Measurements from ENCODE around the gene MTA3.

Gene MTA3

GRCh38 chr2:42659609-42660008 lies 91.2 kb downstream of the MTA3 start:
- DNase-seq: no peak
- no peaks in the 10 kb centered on the region for H3K4me1 ChIP-seq
- intact Hi-C loops (cut with DNase I; ENCODE audit: low total_unique reads): loop anchor here (5.0 kb wide), 1 partner anchor 147 kb away; no protein-coding TSS in a partner anchor
- no peaks in the 10 kb centered on the region for H3K9me3 ChIP-seq
- H3K27me3 ChIP-seq: no peaks in the 10 kb centered on the region
- no peak for TF ChIP-seq CTCF (IDR thresholded peaks at IDR 0.05)
- H3K4me3 ChIP-seq: no peak overlapping the region
- H3K36me3 ChIP-seq: peaks cover 0 to 17% (median 14%) of the 10 kb centered on the region in 3 donors
- H3K27ac ChIP-seq: no peak overlapping the region

GRCh38 chr2:42663106-42663780 lies 94.8 kb downstream of the MTA3 start:
- Histone ChIP-seq H3K4me3 (no peak overlapping the region), H3K36me3 (peaks cover 0 to 16% (median 0%) of the 10 kb centered on the region in 3 donors), H3K27ac (no peak overlapping the region), H3K9me3 (no peaks in the 10 kb centered on the region), H3K4me1 (no peaks in the 10 kb centered on the region), H3K27me3 (no peaks in the 10 kb centered on the region)
- peak; percentile 54 to 69 for DNase-seq
- TF ChIP-seq CTCF (IDR thresholded peaks at IDR 0.05): peak; percentile 91 to 94
- intact Hi-C loops (cut with DNase I; ENCODE audit: low total_unique reads): loop anchor here (5.0 kb wide), 1 partner anchor 151 kb away; no protein-coding TSS in a partner anchor

GRCh38 chr2:42663828-42664227 lies 95.4 kb downstream of the MTA3 start:
- intact Hi-C loops (cut with DNase I; ENCODE audit: low total_unique reads): loop anchor here (5.0 kb wide), 1 partner anchor 152 kb away; no protein-coding TSS in a partner anchor
- no peak for TF ChIP-seq CTCF (IDR thresholded peaks at IDR 0.05)
- Histone ChIP-seq H3K4me1 (no peaks in the 10 kb centered on the region), H3K27me3 (no peaks in the 10 kb centered on the region), H3K4me3 (no peak overlapping the region), H3K36me3 (peaks cover 0 to 16% (median 0%) of the 10 kb centered on the region in 3 donors), H3K27ac (no peak overlapping the region), H3K9me3 (no peaks in the 10 kb centered on the region)
- DNase-seq: no peak

GRCh38 chr2:42673989-42674579 lies 105.7 kb downstream of the MTA3 start:
- H3K9me3 ChIP-seq: no peaks in the 10 kb centered on the region
- intact Hi-C loops (cut with DNase I; ENCODE audit: low total_unique reads): no loop called here
- TF ChIP-seq CTCF (IDR thresholded peaks at IDR 0.05): no peak
- H3K4me1 ChIP-seq: no peaks in the 10 kb centered on the region
- no peak overlapping the region for H3K4me3 ChIP-seq
- H3K27ac ChIP-seq: no peak overlapping the region
- no peaks in the 10 kb centered on the region for H3K27me3 ChIP-seq
- peaks cover 0 to 4% (median 0%) of the 10 kb centered on the region in 3 donors for H3K36me3 ChIP-seq
- no peak for DNase-seq

GRCh38 chr2:42675815-42676214 lies 107.4 kb downstream of the MTA3 start:
- H3K4me3 ChIP-seq: no peak overlapping the region
- no peak overlapping the region for H3K27ac ChIP-seq
- H3K4me1 ChIP-seq: no peaks in the 10 kb centered on the region
- DNase-seq: no peak
- intact Hi-C loops (cut with DNase I; ENCODE audit: low total_unique reads): no loop called here
- H3K36me3 ChIP-seq: peaks cover 0 to 4% (median 0%) of the 10 kb centered on the region in 3 donors
- no peaks in the 10 kb centered on the region for H3K27me3 ChIP-seq
- no peak for TF ChIP-seq CTCF (IDR thresholded peaks at IDR 0.05)
- no peaks in the 10 kb centered on the region for H3K9me3 ChIP-seq
